ENCODE measurements around the gene CFAP69.
A peak's percentile ranks its signal among the peaks of the same experiment; 100 is the strongest.

- TF ChIP-seq CTCF (IDR thresholded peaks at IDR 0.05 in 2 of 3, conservative IDR thresholded peaks at IDR 0.05 in 1 of 3; ENCODE audit: borderline replicate concordance in 1 of 3, insufficient read depth in 1 of 3, low read depth in 2 of 3, low read length in 2 of 3): peak; percentile 28 to 42 (median 35); a peak in 3 of 6 replicates
- TF ChIP-seq ELF1 (IDR thresholded peaks at IDR 0.05; ENCODE audit: borderline replicate concordance, low read depth): no peak
- TF ChIP-seq EZH2phosphoT487 (IDR thresholded peaks at IDR 0.05; ENCODE audit: borderline replicate concordance): no peak
- peak; percentile 29; the same call in 1 of the 2 replicates for TF ChIP-seq RAD21 (IDR thresholded peaks at IDR 0.05; ENCODE audit: low read depth)
- TF ChIP-seq REST (IDR thresholded peaks at IDR 0.05; ENCODE audit: low read depth): no peak
- no peak for TF ChIP-seq SRF (IDR thresholded peaks at IDR 0.05; ENCODE audit: low read depth)
Measured at GRCh38 chr7:90312745-90313144, 67.8 kb downstream of the CFAP69 start.
